Liver (tissue), 3 donors: Measurements from ENCODE around the gene PCGF2.

Experiments used
- GABPA ChIP-seq, 2 donors: IDR thresholded peaks in 1 of 2; conservative IDR thresholded peaks in 1 of 2; 2 replicates each; pipeline ENCODE4 v1.6.1; 2016; ENCODE audit warnings: antibody characterized with exemption in 2 of 2, mild to moderate bottlenecking in 1 of 2, moderate library complexity in 1 of 2
- TF ChIP-seq, protein P1 (sequence below): fragments of 150-350 bp; IDR thresholded peaks from 2 replicates; pipeline ENCODE4 v1.5.1; 2017; ENCODE audit warnings: improper control_type of control experiment, low read depth, low read length; ENCODE audit not compliant: missing input control
- donor health status: healthy.
- donor health status: healthy.

DNA sequence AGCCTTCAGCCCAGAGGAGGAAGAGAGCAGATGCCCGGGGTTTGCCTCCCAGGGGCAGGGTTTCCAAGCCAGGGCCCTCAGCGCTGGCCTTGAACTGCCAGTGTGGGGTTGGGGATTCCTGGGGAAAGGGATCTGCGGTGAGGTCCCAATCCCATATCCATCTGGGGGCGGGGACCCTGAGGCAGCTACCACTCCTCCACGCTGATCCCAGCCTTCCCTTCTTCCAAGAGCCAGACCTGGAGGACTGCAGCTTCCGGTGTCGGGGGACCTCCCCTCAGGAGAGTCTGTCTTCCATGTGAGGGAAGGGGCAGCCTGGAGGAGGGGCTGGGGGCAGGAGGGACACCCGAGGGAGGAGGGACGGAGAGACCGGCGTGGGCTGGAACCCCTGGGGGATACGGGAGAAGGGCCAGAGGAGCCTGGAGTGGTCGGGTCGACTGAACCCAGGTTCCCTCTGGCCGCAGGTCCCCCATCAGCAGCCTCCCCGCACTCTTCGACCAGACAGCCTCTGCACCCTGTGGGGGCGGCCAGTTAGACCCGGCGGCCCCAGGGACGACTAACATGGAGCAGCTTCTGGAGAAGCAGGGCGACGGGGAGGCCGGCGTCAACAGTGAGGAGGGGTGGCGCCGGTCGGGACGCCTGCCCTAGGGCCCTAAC, 28.7 kb downstream of the PCGF2 start:
- no peak for TF ChIP-seq GABPA (IDR thresholded peaks at IDR 0.05 in 1 of 2, conservative IDR thresholded peaks at IDR 0.05 in 1 of 2)
- TF ChIP-seq, protein P1, sequence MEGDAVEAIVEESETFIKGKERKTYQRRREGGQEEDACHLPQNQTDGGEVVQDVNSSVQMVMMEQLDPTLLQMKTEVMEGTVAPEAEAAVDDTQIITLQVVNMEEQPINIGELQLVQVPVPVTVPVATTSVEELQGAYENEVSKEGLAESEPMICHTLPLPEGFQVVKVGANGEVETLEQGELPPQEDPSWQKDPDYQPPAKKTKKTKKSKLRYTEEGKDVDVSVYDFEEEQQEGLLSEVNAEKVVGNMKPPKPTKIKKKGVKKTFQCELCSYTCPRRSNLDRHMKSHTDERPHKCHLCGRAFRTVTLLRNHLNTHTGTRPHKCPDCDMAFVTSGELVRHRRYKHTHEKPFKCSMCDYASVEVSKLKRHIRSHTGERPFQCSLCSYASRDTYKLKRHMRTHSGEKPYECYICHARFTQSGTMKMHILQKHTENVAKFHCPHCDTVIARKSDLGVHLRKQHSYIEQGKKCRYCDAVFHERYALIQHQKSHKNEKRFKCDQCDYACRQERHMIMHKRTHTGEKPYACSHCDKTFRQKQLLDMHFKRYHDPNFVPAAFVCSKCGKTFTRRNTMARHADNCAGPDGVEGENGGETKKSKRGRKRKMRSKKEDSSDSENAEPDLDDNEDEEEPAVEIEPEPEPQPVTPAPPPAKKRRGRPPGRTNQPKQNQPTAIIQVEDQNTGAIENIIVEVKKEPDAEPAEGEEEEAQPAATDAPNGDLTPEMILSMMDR: no peak
